ENCODE data around the gene ATP4B.

ATP4B gene

DNA sequence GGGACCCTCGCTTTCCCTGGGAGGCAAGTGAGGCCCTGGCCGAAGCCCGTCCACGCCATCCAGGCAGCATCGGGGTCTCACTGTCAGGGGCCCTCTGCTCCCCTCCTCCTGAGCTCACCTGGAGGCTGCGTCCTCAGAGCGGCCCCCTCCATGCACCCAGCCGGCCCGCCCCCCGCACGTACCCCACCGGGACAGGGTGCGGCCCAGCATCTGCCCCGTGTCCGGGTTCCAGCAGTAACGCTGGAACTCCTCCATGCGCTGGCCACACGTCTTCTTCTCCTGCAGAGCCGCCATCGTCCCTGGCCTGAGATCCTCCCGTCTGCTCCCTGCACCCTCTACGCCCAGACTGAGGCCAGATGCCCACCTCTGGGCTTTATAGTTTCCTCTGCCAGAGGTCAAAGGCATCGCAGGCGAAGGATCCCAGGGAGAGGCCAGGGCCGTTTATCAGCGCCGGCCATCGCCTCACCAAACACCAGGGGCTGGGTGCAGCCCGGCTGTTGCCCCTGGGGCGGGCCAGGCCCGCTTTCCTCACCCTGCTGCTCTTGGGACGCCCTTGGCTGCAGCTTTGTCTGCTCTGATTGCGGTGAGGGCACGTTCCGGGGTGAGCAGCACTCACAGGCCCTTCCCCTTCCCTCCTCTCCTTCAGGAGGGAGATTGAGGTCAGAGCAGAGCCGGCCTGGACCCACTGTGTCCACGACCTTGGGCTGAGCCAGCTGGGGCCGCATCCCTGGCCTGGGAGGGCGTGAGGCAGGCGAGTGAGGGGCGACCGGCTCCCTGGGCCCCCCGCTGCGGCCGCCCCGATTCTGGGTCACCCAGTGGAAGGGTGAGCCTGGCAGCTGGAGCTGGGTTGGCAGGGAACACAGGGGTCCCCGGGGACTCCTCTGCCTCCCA is at the start of gene ATP4B:
TSS of gene ATP4B (minus strand) at position 348 of the 891 bp plus-strand sequence. CDS start at position 294, 54 bp downstream.
- no peak for DNase-seq

DNA sequence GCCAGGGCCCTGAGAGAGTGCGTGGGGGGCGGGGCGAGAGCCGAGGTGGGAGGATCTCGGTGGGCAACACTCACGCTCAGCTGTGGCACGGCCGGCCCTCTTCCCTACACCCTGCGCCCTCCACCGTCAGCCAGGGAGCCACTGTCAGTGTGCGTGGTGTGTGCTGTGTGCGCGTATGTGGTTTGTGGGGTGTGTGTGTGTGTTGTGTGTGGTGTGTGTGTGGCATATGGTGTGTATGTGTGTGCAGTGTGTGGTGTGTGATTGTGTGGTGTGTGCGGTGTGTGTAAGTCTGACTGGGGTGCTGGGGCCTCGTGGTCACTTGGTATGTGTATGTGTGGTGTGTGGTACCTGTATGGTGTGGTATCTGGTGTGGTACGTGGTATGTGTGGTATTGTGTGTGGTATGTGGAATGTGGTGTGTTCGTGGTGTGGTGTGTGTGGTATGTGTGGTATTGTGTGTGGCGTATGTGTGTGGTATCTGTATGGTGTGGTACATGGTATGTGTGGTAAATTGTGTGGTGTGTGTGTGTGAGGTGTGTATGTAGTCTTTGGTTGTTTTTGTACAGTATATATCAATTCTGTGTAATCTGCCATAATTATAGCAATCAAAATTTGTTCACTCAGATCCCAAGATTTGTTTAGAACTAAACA is 14.1 kb upstream of the ATP4B start:
- no peak for DNase-seq

DNA sequence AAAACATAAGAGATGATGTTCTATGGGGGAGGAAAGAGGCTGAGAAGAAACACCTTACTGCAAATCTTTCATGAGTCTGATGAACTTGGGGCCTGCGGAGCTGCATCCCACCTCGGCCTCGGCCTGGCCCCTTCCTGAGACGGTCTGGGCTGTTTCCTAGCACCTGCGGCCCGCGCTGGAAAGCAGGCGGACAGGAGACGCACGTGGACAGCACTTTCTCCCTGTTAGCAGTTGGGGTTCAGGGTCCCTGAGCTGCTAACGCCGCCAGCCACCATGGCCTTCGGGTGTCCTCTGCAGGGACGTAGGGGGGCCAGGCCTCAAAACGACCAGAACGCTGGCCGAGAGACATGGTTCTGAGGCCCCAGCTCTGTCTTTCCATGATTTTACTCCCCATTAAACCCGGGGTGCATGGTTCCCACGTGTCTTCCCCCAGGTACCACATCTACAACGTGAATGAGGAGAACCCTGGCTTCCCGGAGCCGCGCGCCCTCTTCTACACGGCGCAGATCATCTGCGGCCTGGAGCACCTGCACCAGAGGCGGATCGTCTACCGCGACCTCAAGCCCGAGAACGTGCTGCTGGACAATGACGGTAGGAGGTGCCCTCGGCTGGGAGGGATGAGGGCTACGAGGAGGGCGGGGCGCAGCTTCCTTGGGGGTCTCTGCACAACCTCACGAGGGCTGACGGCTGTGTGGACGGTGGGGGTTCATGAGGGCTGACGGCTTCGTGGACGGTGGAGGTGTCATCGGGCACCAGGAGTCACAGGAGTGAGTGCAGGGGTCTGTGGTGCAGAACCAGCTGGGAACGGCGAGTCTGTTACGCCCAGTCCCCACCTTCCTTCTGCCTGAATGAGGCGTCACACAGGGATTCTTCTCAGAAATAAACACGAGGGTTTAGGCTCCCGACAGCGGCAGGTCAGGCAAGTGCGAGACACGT is 13.3 kb upstream of the ATP4B start:
- DNase-seq = no peak

DNA sequence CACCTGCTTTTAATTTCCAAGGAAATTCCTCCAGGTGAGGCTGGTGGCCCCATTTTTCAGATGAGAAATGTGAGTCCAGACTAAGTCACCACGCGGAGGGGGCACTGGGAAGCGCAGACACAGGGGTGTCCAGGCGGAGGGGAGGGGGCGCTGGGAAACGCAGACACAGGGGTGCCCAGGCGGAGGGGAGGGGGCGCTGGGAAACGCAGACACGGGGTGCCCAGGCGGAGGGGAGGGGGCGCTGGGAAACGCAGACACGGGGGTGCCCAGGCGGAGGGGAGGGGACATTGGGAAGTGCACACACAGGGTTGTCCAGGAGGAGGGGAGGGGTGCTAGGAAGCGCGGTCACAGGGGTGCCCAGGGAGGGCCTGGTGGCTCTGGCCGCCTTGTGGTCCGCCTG is 12.5 kb upstream of the ATP4B start:
- no peak for DNase-seq

DNA sequence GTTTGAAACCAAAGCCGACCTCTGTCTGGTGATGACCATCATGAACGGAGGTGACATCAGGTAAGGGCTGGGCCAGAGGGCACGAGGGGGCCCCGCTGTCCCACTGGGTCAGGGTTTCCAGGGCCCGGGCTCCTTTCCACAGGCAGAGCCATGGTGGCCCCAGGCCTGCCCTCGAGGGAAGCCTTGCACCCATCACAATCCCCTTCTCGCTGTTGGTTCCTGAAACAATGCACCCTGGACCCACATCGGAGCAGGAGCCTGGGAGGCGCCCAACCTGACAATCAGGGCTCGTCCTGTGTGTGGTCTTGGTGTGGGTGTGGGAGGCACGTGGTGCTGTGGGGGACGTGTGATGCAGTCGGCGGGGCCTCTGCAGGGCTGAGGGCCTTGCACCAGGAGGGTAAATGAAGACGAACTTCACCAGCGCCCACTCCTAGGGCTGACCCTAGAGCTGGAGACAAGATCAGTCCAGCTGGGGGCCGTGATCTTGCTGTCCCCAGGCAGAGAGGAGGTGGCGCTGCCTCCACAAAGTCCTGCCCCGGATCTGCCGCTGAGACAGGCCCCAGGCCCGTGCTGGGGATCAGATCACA is 11.8 kb upstream of the ATP4B start:
- DNase-seq = no peak

DNA sequence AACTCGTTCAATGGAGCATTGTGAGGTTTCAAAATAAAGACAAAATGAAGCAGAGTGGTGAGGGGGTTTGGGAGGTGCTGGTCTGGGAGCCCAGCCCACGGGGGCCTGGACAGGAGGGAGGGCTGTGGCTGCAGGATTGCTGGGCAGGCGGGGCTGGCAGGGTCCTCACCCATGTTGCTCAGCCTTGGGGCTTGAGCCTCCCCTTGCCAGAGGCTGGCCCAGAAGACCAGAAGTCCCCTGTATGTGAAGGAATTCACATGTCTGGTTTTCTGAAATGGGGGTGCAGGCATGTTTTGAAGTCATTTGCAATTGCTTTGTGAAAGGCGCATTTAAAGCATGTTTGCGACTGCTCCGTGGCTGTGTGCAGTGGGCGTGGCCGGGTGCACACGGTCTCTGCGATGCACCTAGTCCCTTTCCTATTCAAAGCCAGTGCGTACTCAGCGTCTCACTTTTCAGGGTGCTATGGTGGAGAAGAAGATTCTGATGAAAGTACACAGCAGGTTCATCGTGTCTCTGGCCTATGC is 11.3 kb upstream of the ATP4B start:
- DNase-seq = no peak

DNA sequence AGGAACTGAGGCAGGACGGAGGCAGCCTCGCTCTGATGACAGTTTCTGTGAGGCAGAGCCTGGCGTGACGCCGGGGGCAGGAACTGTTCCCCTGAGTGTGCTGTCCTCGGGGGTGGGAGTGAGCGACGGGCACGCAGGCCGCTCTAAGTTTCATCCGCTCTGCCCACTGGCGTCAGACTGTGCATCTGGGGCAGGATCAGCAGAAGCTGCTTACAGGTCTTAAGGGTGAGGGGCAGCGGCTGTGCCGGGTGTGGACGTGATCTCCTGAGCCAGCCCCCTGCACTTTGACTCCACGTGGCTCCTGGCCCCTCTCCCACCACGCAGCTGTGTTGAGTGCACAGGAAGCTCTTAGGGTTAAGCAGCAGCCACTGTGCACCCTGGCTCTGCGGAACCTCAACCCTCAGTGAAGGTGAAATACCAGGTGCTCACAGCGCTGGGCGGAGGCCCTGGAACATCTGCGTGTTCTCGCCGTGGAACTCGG is 10.5 kb upstream of the ATP4B start:
- no peak for DNase-seq

DNA sequence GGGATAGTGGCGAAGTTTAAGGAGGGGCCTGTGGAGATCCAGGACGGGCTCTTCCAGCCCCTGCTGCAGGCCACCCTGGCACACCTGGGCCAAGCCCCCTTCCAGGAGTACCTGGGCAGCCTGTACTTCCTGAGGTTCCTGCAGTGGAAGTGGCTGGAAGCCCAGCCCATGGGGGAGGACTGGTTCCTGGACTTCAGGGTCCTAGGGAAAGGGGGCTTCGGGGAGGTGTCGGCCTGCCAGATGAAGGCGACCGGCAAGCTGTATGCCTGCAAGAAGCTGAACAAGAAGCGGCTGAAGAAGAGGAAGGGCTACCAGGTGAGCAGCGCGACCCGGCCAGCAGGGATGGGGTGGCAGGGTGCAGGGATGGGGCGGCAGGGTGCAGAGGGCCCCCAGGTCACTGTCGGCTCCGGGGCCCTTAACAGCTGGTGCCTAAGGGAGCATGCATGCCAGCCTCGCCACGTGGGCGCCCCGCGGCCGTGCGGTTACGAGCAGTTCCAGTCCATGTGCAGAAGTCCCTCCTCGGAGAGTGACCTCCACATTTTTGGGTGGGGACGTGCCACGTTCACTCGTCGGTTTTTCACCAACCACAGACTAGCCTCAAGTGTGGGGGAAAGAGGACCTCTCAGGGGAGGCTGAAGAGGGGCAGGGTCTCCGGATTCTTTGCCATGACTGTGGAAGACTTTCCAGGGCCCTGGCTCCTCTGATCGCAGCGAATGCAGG is 9.9 kb upstream of the ATP4B start:
- no peak for DNase-seq

DNA sequence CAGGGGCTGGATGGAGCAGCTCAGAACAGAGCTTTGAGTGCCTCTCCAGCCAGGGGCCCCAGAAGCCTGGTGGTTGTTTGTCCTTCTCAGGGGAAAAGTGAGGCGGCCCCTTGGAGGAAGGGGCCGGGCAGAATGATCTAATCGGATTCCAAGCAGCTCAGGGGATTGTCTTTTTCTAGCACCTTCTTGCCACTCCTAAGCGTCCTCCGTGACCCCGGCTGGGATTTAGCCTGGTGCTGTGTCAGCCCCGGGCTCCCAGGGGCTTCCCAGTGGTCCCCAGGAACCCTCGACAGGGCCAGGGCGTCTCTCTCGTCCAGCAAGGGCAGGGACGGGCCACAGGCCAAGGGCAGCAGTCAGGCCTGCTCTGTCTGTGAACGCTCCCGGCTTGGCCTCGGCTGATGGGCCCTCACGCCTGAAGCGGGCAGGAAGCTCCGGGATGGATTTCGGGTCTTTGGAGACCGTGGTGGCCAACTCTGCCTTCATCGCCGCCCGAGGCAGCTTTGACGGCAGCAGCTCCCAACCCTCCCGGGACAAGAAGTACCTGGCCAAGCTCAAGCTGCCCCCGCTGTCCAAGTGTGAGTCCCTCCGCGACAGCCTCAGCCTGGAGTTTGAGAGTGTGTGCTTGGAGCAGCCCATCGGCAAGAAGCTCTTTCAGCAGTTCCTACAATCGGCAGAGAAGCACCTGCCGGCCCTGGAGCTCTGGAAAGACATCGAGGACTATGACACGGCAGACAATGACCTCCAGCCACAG is 9.1 kb upstream of the ATP4B start, which contains the start of gene GRK1:
TSS of gene GRK1 (plus strand) at position 269 of the 751 bp plus-strand sequence. CDS start at position 437, 168 bp downstream.
- DNase-seq = no peak

DNA sequence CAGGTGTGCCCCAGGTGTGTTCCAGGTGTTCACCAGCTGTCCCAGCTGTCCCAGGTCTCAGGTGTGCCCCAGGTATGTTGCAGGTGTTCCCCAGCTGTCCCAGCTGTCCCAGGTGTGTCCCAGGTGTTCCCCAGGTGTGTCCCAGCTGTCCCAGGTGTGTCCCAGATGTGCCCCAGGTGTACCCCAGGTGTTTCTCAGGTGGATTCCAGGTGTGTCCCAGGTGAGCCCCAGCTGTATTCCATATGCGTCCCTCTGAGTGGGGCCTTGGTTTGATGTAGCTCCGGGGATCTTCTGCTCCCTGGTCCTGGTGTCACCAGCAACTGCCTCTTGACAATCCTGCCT is 8.3 kb upstream of the ATP4B start:
- no peak for DNase-seq

DNA sequence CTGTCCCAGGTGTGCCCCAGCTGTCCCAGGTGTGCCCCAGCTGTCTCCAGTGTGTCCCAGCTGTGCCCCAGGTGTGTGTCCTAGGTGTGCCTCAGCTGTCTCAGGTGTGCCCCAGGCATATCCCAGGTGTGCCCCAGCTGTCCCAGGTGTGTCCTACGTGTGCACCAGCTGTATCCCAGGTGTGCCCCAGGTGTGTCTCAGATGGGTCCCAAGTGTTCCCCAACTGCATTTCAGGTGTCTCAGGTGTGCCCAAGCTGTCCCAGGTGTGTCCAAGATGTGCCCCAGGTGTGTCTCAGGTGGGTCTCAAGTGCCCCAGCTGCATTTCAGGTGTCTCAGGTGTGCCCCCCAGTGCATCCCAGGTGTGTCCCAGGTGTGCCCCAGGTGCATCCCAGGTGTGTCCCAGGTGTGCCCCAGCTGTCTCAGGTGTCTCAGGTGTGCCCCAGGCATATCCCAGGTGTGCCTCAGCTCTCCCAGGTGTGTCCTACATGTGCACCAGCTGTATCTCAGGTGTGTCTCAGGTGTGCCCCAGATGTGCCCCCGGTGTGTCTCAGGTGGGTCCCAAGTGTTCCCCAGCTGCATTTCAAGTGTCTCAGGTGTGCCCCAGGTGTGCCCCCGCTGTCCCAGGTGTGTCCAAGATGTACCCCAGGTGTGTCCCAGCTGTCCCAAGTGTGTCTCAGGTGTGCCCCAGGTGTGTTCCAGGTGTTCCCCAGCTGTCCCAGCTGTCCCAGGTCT is 7.8 kb upstream of the ATP4B start:
- DNase-seq = no peak

DNA sequence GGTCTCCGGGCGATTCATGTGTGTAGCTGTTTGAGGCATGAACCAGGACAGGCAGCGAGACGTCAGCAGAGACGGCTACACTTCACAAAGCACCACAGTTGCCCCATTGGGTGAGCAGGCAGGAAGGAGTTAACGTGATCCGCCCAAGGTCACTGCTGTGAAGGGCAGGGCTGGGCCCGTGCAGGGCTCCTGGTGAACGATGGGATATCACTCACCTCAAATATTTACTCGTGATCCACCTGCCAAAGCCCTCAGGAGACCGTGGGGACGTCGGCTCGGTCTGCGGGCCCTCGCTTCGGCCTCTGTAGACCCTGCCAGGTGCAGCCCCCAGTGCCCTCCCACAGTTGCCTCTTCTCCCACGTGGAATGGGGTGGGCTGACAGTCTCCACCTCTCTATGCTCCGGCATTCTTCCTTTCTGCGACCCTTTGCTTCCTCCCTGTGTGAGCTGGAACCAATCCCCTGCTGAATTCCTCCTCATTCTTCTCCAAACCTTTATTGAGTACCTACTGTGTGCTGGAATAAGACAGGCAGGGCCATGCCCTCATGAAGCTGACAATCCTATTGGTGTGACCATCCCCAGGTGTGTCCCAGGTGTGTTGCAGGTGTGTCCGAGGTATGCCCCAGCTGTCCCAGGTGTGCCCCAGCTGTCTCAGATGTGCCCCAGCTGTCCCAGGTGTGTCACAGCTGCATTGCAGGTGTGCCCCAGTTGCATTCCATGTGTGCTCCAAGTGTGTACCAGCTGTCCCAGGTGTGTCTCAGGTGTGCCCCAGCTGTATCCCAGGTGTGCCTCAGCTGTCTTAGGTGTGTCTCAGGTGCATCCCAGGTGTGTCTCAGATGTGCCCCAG is 7.0 kb upstream of the ATP4B start:
- DNase-seq = no peak

DNA sequence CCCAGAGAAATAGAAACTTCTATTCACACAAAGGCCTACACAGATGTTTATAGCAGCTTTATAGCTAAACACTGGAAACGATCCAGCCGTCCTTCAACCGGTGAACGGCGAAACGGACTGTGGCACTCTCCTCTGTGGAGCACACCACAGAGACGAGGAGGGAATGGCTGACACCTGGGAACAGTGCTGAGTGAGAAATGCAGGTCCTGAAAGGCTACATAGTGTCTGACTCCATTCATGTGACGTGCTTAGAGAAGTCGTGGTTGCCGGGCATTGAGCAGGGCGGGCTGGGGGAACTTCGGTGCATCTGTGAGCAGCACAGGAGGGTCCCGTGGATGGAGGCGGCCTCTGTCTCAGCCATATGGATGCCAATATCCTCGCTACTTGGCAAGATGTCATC is 5.9 kb upstream of the ATP4B start:
- no peak for DNase-seq

DNA sequence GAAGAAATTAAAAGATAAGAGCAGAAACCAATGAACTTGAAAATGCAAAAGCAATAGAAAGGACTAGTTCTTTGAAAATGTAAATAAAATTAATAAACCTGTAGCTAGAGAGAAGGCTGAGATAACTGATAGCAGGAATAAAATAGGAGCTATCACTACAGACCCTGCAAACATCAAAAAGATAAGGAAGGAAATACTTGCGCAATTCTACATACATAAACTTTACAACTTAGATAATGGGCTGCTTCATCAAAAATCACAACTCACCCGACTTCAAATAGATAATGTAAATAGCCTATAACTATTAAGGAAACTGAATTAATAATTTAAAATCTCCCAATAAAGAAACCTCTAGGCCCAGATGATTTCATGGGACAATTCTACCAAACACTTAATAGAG is 3.5 kb upstream of the ATP4B start:
- DNase-seq = no peak

DNA sequence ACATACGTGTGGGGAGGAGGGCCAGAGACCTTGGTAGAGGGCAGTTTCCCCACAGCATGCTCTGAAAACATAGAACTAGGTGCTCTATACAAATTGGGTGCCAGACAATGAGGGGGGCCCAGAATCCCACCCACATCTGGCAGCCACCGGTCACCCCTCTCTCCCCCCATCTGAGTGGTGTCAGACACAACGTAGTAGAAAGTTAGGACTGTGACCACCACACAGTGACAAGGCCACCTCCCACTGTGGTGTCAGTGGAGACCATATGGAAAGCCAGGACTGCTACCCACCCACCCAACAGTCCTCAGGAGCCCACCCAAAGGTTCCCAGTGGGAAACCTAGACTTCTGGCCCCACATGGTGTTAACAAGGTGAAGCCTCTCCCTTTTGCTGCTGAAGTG is 2.1 kb upstream of the ATP4B start:
- DNase-seq = no peak

DNA sequence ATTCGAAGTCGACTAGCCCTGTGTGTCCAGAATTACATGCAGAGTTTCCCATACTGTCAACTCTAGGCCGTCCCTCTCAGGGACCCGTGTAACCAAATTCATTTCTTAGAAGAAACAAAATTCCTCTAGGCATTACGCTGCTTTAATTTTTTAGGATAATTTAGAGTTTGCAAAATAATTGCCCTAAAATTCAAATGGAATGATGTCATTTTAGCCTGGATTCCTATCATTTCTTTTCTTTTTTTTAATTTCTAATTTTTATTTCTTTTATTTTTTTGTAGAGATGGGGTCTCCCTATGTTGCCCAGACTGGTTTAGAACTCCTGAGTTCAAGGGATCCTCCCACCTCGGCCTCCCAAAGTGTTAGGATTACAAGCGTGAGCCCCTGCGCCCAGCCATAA is 1.3 kb upstream of the ATP4B start:
- no peak for DNase-seq

DNA sequence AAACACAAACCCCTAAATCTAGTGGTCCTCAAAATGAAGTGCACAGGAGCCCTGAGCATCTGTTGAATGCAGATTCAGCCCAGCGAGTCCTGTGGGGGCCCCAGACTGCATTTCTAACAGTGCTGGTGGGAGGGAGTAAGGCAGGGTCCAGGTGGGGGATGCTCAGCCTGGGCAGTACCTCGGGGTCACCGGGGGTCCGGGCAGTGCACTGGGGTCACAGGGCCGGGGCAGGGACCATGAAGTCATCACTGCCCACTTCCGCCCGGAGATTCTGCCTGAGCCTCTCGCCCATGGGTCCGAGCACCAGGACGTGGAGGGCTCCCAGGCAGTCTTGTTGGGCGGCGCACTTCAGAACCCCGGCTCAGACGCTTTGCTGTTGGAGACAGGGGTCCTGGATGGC is 838 bp upstream of the ATP4B start:
- DNase-seq = no peak

DNA sequence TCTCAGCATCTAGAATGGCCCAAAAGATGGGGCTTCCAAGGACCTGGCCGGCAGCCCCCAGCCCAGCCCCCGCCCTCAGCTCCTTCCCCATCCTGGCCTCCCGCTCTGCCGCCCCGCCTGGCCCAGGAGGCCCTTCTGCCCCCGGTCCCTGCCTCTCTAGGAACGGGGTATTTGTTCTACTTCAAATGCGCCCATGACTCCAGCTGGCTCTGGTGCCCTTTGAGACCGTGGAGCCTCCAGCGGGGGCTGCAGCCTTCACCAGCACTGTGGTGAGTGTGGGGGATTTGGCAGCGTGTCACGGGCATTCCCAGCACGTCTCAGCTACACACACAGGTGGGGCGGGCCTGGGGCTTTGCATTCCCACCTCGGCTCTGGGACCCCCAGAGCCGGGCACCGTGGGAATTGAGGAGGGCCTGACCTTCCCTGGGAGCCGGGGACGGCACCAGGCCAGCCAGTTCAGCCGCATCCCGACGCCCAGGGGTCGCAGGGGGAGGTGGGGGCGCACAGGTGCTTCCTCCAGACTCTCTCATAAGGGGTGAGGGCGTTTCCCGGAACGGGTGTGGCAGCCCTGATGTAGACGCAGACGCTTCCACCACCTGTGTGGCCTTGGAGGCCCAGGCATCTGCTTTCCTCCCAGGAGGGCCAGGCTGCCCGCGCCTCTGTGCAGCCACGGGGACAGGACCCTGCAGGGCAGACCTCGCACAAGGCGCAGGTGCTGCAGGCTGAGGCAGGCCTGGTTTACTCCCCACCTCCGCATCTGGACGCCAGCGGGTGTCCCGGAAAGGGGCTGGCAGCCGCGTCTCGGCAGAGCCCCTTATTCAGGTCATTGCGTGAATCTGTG is 947 bp downstream of the ATP4B start:
- DNase-seq = no peak
